GM18498 (cell line): ENCODE results near the gene RORB.
"Not testable (repeated sequence)": the region's sequence is repeated elsewhere in the genome, so short reads cannot be mapped to it uniquely, and the experiment has no call there.

Experiments used
- ATAC-seq: cut with Tn5 transposase; IDR thresholded peaks from one replicate; pipeline ENCODE4 v1.9.1; 2021; ENCODE audit warnings: mild to moderate bottlenecking, moderate library complexity; ENCODE audit not compliant: unreplicated experiment

RORB gene

GRCh38 chr9:74512416-74512815, 15.3 kb downstream of the RORB start:
- no peak for ATAC-seq

DNA sequence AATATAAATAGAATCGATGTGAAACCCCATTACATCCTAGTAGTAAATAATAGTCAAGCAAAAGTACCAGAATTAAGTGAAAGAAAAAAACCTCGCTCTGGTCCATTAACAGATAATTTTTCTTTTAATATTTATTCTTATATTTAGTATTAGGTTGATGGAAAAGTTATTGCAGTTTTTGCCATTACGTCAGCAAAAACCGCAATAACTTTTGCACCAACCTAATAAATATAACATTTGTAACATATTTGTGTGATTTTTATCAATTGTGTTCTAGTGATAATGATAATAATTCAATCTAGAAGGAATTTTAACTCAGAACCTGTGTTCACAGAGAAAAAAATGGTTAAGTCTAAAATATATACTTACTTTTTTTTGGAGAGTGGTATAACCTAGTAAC, 16.1 kb downstream of the RORB start:
- ATAC-seq: no peak

DNA sequence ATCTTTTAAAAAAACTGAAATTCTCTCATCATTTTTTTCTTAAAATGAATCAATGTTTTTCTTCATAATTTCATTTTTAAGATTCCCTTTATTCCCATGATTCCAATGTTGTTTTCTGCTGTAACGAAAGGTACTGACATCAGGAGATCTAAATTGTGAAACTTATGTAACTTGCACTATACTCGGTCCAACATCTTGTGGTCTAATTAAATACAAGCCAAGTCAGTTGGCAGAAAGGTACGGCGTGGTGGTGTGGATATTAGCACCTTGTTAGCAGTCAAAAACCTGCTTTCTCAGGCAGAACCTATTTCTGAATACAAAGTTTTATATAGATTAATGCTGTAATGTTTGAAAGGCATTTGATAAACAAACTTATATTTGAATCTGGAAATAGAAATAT, 20.1 kb downstream of the RORB start:
- no peak for ATAC-seq

DNA sequence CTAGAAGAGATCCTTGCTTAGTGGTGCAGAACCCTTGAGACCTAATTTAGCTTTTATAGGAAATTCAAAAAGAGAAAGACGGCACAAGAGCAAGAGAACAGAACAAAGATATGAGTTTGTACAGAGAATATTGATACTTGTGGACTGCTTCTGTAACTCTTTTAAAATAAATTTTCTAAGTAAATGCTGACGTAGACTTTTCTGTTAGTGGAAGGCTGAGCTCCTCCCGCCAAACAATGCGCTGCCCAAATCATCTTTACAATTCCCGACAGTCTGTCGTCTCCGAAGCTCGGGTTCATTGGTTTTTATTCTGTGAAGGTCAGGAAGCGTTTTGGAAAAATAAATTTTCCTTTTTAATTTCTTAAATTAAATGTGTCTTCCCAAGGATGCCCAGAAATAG, 22.3 kb downstream of the RORB start:
- no peak for ATAC-seq

DNA sequence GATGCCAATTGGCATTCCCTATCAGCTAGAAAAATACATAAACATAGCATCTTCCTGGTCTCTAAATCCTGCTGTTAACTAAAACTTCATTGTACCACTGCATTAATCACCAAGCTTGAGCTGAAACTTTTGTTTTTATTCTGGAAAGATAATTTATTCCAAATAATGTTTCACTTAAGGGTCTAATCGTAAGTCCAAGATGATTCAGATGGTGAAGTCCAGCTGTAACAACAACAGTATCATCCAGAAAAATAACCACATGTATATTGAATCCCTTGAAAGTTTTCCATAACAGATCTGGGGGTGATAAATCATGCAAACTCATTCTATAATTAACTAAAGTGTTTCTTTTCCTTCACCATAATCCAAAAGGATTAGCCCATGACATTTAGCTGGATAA, 23.9 kb downstream of the RORB start:
- no peak for ATAC-seq

- ATAC-seq: no peak
Observed at GRCh38 chr9:74524289-74524688, 27.2 kb downstream of the RORB start.

GRCh38 chr9:74526215-74526614, 29.1 kb downstream of the RORB start:
- no peak for ATAC-seq

DNA sequence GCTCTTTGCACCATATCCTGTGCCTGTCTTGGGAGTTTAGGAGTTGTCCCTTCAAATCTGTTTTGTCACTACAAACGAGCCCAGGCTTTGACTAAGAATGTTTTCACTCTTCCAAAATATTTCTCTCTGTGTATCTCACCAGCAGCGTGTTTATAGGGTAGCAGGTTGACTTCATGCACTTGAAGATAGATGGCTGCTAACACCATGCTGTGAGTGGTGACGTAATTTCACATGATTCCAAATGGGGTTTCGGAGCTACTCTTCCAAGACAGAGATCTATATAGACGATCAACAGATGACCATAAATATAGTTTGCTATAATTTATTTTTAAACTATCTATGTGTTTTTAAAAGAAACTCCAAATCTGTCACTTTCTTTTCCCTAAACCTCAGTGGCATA, 30.6 kb downstream of the RORB start:
- no peak for ATAC-seq

DNA sequence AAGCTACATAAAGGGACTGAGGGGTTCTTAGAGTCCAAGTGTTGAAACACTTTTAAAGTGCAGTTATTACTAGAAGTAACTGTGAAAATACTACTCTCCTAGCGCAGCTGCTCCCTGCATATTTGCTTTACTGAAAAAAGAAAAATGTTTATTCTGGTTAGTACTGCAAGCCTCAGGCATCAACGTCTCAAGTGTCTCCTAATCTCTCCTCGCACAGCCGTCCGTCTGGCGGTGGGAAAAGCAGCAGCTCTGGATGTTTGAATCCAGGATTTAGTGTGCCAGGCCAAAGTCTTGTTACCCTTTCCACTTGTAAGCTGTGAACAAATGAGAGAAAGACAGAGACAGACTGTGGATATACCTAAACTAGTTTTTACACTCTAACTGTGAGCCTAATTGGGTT, 31.1 kb downstream of the RORB start:
- ATAC-seq: no peak

- not testable (repeated sequence) for ATAC-seq
Observed at GRCh38 chr9:74530458-74530857, 33.3 kb downstream of the RORB start.

DNA sequence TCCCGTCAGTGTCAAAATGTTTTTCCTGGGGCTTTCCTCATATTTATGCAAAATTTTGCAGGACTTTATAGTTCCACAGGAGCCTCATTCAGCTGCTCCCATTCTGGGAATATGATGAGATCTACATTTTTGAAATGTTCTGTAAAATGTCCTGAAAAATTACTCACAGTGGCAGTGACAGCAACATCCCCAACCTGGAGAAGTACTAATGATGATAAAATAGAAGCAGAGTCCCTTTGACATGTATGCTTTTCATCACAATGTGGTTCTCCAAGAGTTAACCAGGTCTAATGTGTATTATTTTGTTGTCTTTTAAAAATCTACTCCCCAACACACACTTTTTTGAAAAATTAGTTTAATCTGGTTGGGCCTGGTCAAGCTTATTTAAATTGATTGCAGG, 36.1 kb downstream of the RORB start:
- ATAC-seq: no peak

DNA sequence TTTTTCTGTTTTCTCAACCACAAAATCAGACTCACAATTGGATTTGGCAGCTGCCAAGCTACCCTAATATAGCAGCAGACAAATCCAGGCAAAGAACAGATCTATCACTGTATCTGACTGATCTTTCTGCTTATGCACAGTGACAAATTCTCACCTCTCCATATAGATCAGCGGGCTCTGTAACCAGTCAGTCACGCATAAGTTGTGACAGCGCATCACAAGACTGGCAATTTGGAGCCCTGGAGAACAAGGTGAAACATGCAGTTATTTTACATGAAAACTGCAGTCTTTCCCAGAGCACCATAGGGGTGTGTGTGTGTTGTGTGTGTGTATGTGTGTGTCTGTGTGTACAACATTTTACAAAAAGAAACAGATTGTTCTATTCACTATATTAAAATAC, 37.7 kb downstream of the RORB start:
- no peak for ATAC-seq

DNA sequence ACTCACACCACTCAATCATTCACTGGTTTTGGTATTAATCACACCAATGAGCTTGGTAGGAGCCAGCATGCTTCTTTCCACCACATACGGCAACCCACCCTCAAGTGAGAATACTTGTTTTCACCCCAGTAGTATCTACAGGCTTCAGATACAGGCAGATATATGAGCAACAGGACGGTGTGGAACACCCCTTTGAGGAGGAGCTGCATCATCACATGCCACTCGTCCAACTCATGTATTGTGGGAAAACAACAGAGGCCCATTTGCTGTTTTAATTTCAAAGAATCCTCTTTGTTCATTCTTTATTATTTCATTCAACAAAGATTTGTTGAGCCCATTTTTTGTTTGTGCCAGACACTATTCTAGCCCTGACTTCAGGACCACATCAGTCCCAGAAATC, 46.0 kb downstream of the RORB start:
- ATAC-seq: no peak

DNA sequence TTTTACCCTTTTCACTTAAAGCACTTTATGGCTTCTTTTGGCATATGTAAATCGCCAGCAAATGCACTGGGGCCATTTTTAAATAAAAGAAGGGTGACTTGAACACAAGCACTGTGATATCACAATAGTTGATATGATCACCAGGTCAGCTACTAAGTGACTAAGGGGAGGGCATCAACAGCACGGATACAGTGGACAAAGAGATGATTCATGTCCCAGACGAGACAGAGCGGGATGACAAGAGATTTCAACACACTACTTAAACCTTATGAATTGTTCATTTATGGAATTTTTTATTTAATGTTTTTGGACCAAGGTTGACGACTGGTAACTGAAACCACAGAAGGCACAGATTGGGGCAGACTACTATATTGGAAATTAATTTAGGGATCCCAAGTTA, 54.1 kb downstream of the RORB start:
- no peak for ATAC-seq

DNA sequence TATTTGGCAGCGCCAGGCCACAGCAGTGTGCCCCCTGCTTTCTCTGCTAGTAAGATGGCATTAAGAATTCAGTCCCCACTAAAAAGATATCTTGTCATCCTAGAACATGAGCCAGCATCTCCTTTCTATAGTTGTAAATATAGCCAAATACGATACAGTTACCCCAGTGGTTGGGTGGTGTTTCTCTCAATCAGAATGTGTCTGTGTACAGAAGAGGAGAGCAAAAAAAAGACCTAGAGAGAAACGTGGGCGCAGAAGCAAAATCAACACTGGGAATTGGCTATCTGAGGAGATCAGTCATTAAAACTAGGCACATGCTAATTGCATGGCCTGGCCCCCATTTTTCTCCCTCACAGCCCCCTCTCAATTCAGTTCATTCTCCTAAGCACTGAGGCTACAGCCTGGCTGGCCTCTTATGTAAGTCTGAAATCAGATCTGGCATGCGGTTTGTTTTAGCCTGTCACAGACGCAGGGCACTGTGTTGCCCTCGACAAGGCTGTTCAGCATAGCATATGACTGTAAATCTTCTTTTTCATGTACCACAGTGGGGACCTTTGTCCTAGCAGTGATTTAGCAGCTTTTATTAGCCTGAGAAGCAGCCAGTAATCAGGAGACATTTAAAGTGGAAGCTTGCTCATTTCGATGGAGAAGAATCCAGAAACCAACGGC, 57.8 kb downstream of the RORB start:
- ATAC-seq: no peak

DNA sequence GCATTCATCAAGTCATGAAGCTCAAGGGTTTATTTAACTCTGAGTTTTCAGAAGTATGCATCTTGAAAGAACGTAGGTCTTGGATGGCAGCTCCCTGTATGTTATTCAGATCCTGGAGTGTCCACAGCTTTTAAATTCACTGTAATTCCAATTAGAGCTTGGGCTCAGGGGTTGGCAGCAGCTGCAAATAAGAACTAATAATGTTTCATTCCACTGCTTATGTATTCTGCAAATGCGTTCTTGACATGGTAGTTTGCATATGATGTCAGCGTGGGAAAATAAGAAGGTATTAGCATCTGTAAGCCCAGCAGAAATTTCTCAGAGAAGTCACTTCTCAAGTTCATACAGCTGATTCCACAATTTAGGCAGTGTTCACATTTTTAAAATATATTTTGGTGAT, 58.4 kb downstream of the RORB start:
- no peak for ATAC-seq

GRCh38 chr9:74556685-74557084, 59.5 kb downstream of the RORB start:
- peak; percentile 72 for ATAC-seq

DNA sequence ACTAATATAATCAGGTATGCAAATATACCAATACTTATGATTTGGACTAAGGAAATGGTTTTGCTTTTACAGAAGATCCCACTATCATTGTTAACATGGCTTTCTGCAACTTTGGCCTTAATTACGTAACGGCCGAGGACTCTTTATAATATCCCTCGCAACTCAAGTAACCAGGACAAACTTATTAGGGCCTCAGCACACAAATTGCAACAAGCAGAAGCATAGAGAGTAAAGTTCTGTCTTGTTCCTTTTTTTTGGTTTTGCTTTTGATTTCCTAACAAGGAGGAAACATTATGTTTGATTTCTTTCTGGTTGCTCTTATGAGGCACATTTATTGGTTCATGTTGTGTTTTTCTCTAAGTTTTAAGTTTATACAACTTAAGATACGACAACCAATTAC, 60.4 kb downstream of the RORB start:
- peak; percentile 38 for ATAC-seq

DNA sequence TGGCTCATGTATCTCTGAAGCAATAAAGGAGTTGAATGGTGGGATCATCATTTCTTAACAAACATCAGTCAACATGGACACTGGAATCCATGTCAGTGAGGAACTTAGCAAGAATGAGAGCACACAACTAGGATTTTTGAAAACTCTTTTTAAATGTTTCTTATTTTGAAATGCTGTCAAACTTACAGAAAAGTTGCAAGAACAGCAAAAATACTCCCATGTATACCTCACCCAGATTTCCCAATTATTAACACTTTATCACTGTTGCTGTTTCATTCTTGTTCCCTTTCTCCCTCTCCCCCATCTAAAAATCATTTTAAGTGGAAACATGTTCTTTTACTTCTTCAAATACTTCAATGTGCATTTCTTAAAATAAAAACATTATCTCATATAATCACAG, 65.5 kb downstream of the RORB start:
- ATAC-seq: no peak

- peak; percentile 75 for ATAC-seq
Observed at GRCh38 chr9:74570879-74571512, 73.9 kb downstream of the RORB start.

DNA sequence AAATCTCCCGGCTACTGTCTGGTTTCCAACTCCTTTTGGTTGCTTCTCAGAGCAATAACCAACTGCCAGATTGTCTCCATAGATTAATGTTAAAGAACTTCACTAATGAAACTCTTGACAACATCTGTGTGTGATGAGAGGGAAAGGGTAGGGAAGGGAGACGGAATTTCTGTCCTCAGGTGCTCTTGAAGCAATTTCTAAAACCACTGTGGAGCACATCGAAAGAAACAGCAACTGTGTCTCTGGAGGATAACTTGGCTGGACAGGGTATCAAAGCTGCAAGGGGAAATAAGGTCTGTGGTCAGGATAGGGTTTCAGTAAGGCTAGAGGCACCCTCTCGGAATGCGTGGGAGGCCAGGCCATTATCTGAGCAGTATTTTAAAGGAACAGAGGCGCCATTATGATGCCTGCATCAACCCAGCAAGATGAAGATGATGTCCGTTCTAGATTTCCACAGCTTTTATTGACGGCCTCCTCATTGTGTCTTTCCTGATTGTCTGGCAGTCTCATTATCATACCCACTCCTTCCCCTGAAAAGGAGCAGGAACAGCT, 76.6 kb downstream of the RORB start:
- ATAC-seq: no peak

DNA sequence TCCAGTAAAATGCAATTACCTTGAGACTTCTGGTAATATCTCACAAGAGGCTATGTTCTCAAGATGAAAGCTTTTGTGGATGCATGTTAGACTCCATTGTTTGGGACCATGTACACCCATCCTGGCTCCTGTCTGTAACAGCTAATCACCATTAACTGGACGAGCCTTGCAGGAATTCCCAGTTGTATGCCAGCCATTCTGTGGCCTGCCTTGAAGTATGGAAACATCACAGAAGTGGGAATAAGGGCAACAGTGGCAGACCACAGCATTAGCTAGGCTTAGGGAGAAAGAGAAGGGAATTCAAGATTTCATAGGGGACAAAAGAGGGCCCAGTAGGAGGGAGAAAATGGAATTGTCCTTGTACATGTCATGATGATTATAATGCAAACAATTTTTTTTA, 79.0 kb downstream of the RORB start:
- ATAC-seq: no peak

DNA sequence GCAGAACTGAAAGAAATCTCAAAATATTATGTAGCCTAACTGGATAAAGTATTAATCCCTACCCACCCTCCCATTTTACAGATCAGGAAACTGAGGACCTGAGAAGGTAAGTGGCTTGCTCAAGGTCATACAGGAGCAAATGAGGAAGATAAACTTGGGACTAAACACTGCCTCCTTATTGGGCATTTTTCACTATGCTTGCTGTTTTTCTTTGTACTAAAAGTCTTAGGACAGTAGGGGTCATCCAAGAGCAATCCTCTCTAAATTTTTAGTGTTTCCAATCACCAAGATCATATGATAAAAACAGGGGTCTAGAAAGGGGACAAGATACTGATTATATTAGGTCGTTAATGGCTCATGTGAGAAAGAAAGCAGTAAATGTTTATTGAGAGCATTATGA, 80.8 kb downstream of the RORB start:
- ATAC-seq: no peak
